Activated T-helper 1 cell treated with anti-CD3 and anti-CD28 coated beads, Interleukin-12 subunit alpha, Interleukin-12 subunit beta, Interleukin-2, Interleukin-4 antibody, amounts not matched to agents 30 ng/mL and 10 ng/mL and 1 ng/mL, durations not matched to agents 14 hours and 24 hours and 36 hours (primary cell): ENCODE results near the gene TP53. TPM values are rescaled to one million over a fixed set of nuclear protein-coding genes. Genes with fewer than 3 reads are reported as not detected.

ENCODE experiments used
- DNase-seq: peaks from one replicate; pipeline ENCODE4 v3.0.0; 2021; ENCODE audit warnings: low spot score
- H3K27ac Mint-ChIP-seq: one replicate; pipeline ENCODE4 v1.8.0; 2021; ENCODE audit warnings: mild to moderate bottlenecking, mixed read lengths
- H3K27me3 Mint-ChIP-seq: one replicate; pipeline ENCODE4 v1.8.0; 2022; ENCODE audit warnings: mild to moderate bottlenecking, moderate library complexity, mixed read lengths; ENCODE audit not compliant: insufficient read depth
- H3K36me3 Mint-ChIP-seq: one replicate; pipeline ENCODE4 v1.8.0; 2021; ENCODE audit warnings: low read depth, mixed read lengths
- H3K4me1 Mint-ChIP-seq: one replicate; pipeline ENCODE4 v1.8.0; 2021; ENCODE audit warnings: low read depth, mixed read lengths
- H3K4me3 Mint-ChIP-seq: one replicate; pipeline ENCODE4 v1.8.0; 2021; ENCODE audit warnings: mild to moderate bottlenecking, moderate library complexity, mixed read lengths
- H3K9me3 Mint-ChIP-seq: one replicate; pipeline ENCODE4 v1.8.0; 2021; ENCODE audit warnings: mixed read lengths
- intact Hi-C: fragments of 100-400 bp; cut with micrococcal nuclease; formaldehyde crosslinking; loops from one replicate; pipeline ENCODE4 v1.15.1; 2024
- total RNA-seq: library from RNA; stranded (reverse); gene quantifications from 2 replicates; pipeline ENCODE4 v1.2.3, GENCODE V29; 2022

Gene TP53
- total RNA-seq, 1 donor from 2014 or later, result 172 TPM

GRCh38 chr17:7684851-7685532 lies 2.3 kb downstream of the TP53 start:
- intact Hi-C loops, result loop anchor here (10.0 kb wide), 2 partner anchors 470 to 650 kb away; partner anchors contain the start of genes PER1 and SLC16A13
- H3K27me3 Mint-ChIP-seq, result no peaks in the 10 kb centered on the region
- H3K27ac Mint-ChIP-seq, result peak overlapping the region; percentile 96
- DNase-seq, result no peak
- H3K4me3 Mint-ChIP-seq, result peak overlapping the region; percentile 95
- peaks cover 14% of the 10 kb centered on the region for H3K36me3 Mint-ChIP-seq
- peaks cover 36% of the 10 kb centered on the region for H3K4me1 Mint-ChIP-seq
- H3K9me3 Mint-ChIP-seq, result no peaks in the 10 kb centered on the region

DNA sequence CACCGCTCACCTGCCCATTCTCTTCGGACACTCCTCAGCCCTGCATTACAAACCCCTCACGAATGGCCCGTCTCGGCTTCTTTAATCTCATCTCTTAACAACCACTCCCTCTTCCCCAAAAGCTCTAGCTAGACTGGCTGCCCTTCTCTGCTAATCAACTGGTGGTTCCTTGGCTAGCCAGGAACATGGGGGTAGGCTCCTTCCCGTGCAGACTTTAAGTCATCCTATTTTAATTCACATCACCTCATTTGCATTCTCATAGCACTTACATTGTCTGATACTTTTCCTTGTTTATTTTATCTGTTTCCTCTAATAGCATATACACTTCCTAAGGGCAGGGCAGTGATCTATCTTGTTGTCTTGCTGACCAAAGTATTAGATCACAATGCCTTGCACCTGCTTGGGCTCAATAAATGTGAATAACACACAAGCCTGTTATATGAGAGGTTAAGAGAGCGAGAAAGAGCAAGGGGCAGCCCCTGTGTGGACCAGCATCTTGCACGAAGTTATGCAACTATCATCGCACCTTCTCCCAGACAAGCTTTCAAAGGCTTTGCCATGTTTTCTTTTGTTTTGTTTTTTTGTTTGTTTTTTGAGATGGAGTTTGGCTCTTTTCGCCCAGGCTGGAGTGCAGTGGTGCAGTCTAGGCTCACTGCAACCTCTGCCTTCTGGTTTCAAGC lies 9.8 kb downstream of the TP53 start:
- Mint-ChIP-seq H3K4me1 (peaks cover 5% of the 10 kb centered on the region), H3K36me3 (peaks cover 36% of the 10 kb centered on the region), H3K27ac (no peak overlapping the region), H3K27me3 (no peaks in the 10 kb centered on the region), H3K4me3 (no peak overlapping the region), H3K9me3 (peaks cover 10% of the 10 kb centered on the region)
- no peak for DNase-seq
- intact Hi-C loops, result no loop called here

DNA sequence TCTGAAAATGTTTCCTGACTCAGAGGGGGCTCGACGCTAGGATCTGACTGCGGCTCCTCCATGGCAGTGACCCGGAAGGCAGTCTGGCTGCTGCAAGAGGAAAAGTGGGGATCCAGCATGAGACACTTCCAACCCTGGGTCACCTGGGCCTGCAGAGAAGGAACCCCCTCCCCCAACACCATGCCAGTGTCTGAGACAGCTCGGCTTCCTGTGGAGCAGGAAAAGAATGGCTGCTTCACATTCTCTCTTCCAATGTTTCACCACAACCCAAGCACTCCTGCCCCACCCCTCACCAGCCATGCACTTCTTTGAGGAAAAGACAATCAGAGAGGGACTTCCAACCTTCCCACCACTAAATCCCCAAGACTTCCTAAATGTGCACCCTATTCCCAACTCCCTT lies 10.8 kb downstream of the TP53 start:
- intact Hi-C loops, result no loop called here
- DNase-seq, result no peak
- Mint-ChIP-seq H3K4me3 (no peak overlapping the region), H3K27ac (no peak overlapping the region), H3K36me3 (peaks cover 41% of the 10 kb centered on the region), H3K27me3 (no peaks in the 10 kb centered on the region), H3K9me3 (peaks cover 10% of the 10 kb centered on the region), H3K4me1 (peaks cover 5% of the 10 kb centered on the region)

- H3K4me1 Mint-ChIP-seq, result peaks cover 5% of the 10 kb centered on the region
- no peaks in the 10 kb centered on the region for H3K27me3 Mint-ChIP-seq
- no peak for DNase-seq
- peaks cover 10% of the 10 kb centered on the region for H3K9me3 Mint-ChIP-seq
- H3K27ac Mint-ChIP-seq, result peak overlapping the region; percentile 6
- peaks cover 49% of the 10 kb centered on the region for H3K36me3 Mint-ChIP-seq
- no peak overlapping the region for H3K4me3 Mint-ChIP-seq
- intact Hi-C loops, result no loop called here
Measured at GRCh38 chr17:7674934-7675333, 12.4 kb downstream of the TP53 start.

GRCh38 chr17:7673239-7673638 lies 14.1 kb downstream of the TP53 start:
- no peak for DNase-seq
- Mint-ChIP-seq H3K4me1 (peaks cover 5% of the 10 kb centered on the region), H3K27ac (no peak overlapping the region), H3K4me3 (no peak overlapping the region), H3K27me3 (no peaks in the 10 kb centered on the region), H3K36me3 (peaks cover 60% of the 10 kb centered on the region), H3K9me3 (peaks cover 10% of the 10 kb centered on the region)
- intact Hi-C loops, result no loop called here

- DNase-seq, result no peak
- Mint-ChIP-seq H3K36me3 (peaks cover 43% of the 10 kb centered on the region), H3K4me1 (no peaks in the 10 kb centered on the region), H3K9me3 (peaks cover 3% of the 10 kb centered on the region), H3K27me3 (no peaks in the 10 kb centered on the region), H3K27ac (no peak overlapping the region), H3K4me3 (no peak overlapping the region)
- intact Hi-C loops, result no loop called here
Measured at GRCh38 chr17:7668482-7668881, 18.8 kb downstream of the TP53 start.

DNA sequence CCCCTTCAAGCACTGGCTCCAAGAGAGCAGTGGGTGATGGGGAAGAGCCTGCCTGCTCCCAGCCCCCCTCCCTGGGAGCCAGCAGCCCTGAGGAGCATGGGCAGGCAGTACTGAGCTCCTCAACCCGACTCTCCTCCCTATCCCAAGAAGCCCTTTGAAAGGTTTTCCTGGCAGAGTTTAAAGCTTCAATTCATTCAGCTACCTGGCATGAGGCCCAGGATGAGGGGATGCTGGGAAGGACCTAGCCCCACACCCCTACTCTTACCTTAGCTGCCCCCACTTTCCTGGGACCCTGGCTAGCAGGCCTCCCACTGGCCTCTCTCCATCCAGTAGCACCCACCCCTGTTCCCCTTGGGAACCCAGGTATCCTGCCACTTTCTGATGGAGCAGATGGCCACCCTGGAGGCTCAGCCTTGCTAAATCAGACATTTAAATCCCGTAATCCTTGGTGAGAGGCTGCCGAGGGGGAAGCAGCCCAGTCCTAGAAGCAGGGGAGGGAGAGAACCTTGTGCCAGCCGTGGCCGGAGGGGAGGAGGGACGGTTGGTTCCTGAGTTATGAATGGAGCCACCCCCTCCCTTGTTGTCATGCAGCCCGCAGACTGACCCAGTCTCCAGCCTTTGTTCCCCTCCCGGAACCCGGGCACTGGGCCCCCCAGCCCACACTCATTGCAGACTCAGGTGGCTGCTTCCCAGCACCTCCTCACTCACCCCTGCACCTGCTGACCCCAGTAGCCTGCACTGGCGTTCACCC lies 19.5 kb downstream of the TP53 start:
- Mint-ChIP-seq H3K27ac (no peak overlapping the region), H3K36me3 (peaks cover 37% of the 10 kb centered on the region), H3K4me1 (no peaks in the 10 kb centered on the region), H3K4me3 (no peak overlapping the region), H3K27me3 (no peaks in the 10 kb centered on the region), H3K9me3 (no peaks in the 10 kb centered on the region)
- DNase-seq, result no peak
- intact Hi-C loops, result no loop called here

DNA sequence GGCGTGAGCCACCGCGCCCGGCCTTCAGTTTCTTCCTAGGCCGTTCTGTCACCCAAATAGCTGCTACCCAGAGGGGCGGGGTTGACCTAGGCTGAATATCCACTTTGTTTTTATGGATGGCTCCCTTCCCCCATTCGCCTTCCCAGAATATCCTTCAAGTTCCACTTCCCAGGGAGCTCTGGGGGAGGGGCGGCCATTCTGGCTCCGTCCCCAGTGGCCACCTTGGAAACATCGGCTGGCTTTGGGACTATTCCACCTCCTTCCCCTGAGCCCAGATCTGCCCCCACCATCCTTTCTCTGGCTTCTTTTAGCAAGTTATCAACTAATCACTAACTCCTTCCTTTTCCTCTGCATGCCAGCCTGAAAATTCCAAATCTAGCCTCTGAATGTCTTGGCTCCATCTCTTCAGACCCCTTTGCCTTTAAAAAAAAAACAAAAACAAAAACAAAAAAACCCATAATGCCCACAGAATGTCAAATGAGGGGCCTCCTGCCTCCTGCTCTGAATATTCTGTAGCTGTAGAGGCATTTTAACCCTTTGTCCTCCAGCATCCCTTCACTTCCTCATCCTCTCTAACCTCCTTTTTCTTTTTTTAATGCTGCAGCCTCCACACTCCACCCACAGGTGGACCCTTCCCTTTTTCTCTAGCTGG lies 30.2 kb downstream of the TP53 start:
- DNase-seq, result no peak
- peaks cover 17% of the 10 kb centered on the region for H3K27me3 Mint-ChIP-seq
- H3K36me3 Mint-ChIP-seq, result no peaks in the 10 kb centered on the region
- H3K27ac Mint-ChIP-seq, result no peak overlapping the region
- no peak overlapping the region for H3K4me3 Mint-ChIP-seq
- H3K4me1 Mint-ChIP-seq, result no peaks in the 10 kb centered on the region
- H3K9me3 Mint-ChIP-seq, result no peaks in the 10 kb centered on the region
- intact Hi-C loops, result no loop called here

GRCh38 chr17:7655541-7655840 lies 31.8 kb downstream of the TP53 start:
- Mint-ChIP-seq H3K4me1 (peaks cover 3% of the 10 kb centered on the region), H3K27me3 (peaks cover 28% of the 10 kb centered on the region), H3K36me3 (no peaks in the 10 kb centered on the region), H3K27ac (no peak overlapping the region), H3K4me3 (no peak overlapping the region), H3K9me3 (no peaks in the 10 kb centered on the region)
- no peak for DNase-seq
- intact Hi-C loops, result no loop called here

GRCh38 chr17:7654832-7655540 lies 32.3 kb downstream of the TP53 start:
- Mint-ChIP-seq H3K36me3 (no peaks in the 10 kb centered on the region), H3K9me3 (no peaks in the 10 kb centered on the region), H3K4me1 (peaks cover 8% of the 10 kb centered on the region), H3K27ac (no peak overlapping the region), H3K27me3 (peaks cover 33% of the 10 kb centered on the region), H3K4me3 (no peak overlapping the region)
- intact Hi-C loops, result no loop called here
- no peak for DNase-seq

DNA sequence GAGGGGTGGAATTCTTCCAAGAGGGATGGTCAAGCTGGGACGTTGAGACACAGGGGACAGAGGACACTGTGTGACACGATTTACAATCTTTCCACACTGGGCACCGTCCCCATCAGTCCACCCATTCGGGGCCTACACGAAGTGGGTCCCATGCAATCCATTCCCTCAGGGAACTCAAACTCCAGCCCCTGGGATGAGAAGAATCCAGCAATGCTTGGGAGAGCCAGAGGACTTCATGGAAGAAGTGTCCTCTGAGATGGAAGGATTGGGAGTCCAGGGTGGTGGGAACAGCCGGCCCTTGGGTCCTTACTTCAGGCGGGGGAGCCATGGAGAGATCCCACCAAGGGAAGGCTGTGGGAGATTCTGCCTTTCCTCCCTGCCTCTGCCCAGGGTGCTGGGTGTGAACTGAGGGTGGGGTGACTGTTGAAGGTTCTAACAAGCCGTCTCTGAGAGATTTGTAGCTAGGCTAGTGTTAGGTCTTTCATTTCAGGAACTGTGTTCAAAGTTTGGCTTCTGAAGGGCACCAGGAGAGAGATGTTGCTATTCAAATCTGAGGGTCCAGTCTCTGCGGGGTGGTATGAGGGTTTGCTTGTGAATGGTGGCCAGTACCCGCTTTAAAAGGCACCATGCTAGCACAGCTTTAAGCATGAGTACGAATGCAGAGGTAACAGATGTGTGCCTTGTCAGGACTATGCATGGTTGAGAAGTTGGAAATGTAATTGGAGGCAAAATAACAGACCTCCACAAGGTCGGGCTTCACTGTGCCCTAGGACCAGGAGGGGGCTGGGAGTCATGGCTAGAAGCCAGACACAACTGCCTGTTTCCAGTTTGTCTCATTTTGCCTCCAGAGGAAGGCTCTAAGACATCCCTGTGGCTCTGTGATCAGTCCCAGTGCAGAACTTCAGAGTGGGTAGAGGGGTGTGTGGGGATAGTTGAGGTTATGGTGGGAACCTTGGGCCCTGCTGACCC lies 34.6 kb downstream of the TP53 start:
- intact Hi-C loops, result no loop called here
- no peak for DNase-seq
- H3K36me3 Mint-ChIP-seq, result no peaks in the 10 kb centered on the region
- H3K4me1 Mint-ChIP-seq, result peaks cover 11% of the 10 kb centered on the region
- H3K4me3 Mint-ChIP-seq, result no peak overlapping the region
- no peak overlapping the region for H3K27ac Mint-ChIP-seq
- no peaks in the 10 kb centered on the region for H3K9me3 Mint-ChIP-seq
- peaks cover 49% of the 10 kb centered on the region for H3K27me3 Mint-ChIP-seq
